GM23338 (cell line): ENCODE results near the gene ATP8A2. TPM values are rescaled to one million over a fixed set of nuclear protein-coding genes. Genes with fewer than 3 reads are reported as not detected.

Experiments
- ATAC-seq: fragments of 200-7000 bp; cut with Tn5 transposase; 3 replicates; pipeline ENCODE4 v1.9.1; 2020
- DNase-seq: peaks from one replicate; pipeline ENCODE4 v3.0.0-alpha.2; 2015; ENCODE audit warnings: low spot score
- H2AFZ ChIP-seq: fragments of 200-600 bp; sonication (generic); 2 replicates; pipeline ENCODE4 v1.8.0; 2016; ENCODE audit warnings: antibody characterized with exemption, mild to moderate bottlenecking, moderate library complexity
- H3F3A ChIP-seq: fragments of 200-600 bp; sonication (generic); replicated peaks from 2 replicates; pipeline ENCODE4 v1.8.0; 2017; ENCODE audit warnings: antibody characterized with exemption, mixed run types, low read depth
- H3K27ac ChIP-seq: fragments of 200-600 bp; sonication (generic); 2 replicates; pipeline ENCODE4 v1.6.1; 2016; ENCODE audit warnings: low read depth
- H3K27me3 ChIP-seq: fragments of 200-600 bp; sonication (generic); 2 replicates; pipeline ENCODE4 v1.8.0; 2016; ENCODE audit warnings: mild to moderate bottlenecking, mixed run types, moderate library complexity; ENCODE audit not compliant: insufficient read depth
- H3K36me3 ChIP-seq: fragments of 200-600 bp; sonication (generic); 2 replicates; pipeline ENCODE4 v1.8.0; 2016; ENCODE audit warnings: mild to moderate bottlenecking; ENCODE audit not compliant: insufficient read depth
- H3K4me1 ChIP-seq: fragments of 200-600 bp; sonication (generic); 2 replicates; pipeline ENCODE4 v1.8.0; 2016; ENCODE audit warnings: mild to moderate bottlenecking, moderate library complexity; ENCODE audit not compliant: insufficient read depth
- H3K4me2 ChIP-seq: fragments of 200-600 bp; sonication (generic); 2 replicates; pipeline ENCODE4 v1.7.1; 2017; ENCODE audit warnings: mixed run types
- H3K4me3 ChIP-seq: fragments of 200-600 bp; sonication (generic); 2 replicates; pipeline ENCODE4 v1.6.1; 2016; ENCODE audit warnings: mixed run types
- H3K79me2 ChIP-seq: fragments of 200-600 bp; sonication (generic); replicated peaks from 2 replicates; pipeline ENCODE4 v1.8.0; 2017; ENCODE audit warnings: mild to moderate bottlenecking; ENCODE audit not compliant: insufficient read depth
- H3K9me2 ChIP-seq: fragments of 200-600 bp; sonication (generic); 2 replicates; pipeline ENCODE4 v1.8.0; 2017; ENCODE audit not compliant: insufficient read depth
- H4K20me1 ChIP-seq: fragments of 200-600 bp; sonication (generic); replicated peaks from 2 replicates; pipeline ENCODE4 v1.8.0; 2017; ENCODE audit warnings: mild to moderate bottlenecking; ENCODE audit not compliant: insufficient read depth
- H3K27ac Mint-ChIP-seq: 2 replicates; pipeline ENCODE4 v1.8.0; 2020; ENCODE audit warnings: inconsistent platforms, mild to moderate bottlenecking, moderate library complexity, mixed read lengths
- H3K27me3 Mint-ChIP-seq: 3 replicates; pipeline ENCODE4 v1.8.0; 2022; ENCODE audit warnings: low read depth, mild to moderate bottlenecking, moderate library complexity, mixed read lengths, inconsistent platforms; ENCODE audit not compliant: insufficient read depth, poor library complexity
- H3K36me3 Mint-ChIP-seq: 3 replicates; pipeline ENCODE4 v1.8.0; 2021; ENCODE audit warnings: low read depth, mild to moderate bottlenecking, inconsistent platforms, moderate library complexity, mixed read lengths
- H3K4me1 Mint-ChIP-seq: 3 replicates; pipeline ENCODE4 v1.8.0; 2020; ENCODE audit warnings: mild to moderate bottlenecking, inconsistent platforms, mixed read lengths
- H3K4me3 Mint-ChIP-seq: 3 replicates; pipeline ENCODE4 v1.8.0; 2021; ENCODE audit warnings: moderate library complexity, mild to moderate bottlenecking, inconsistent platforms, mixed read lengths
- H3K9me3 Mint-ChIP-seq: 3 replicates; pipeline ENCODE4 v1.8.0; 2020; ENCODE audit warnings: moderate library complexity, mild to moderate bottlenecking, inconsistent platforms, mixed read lengths
- CREB1 ChIP-seq: fragments of 250-450 bp; sonication (Bioruptor Pico); IDR thresholded peaks from 2 replicates; pipeline ENCODE4 v1.5.0; 2020; ENCODE audit warnings: low read depth, mild to moderate bottlenecking, moderate library complexity
- ETS1 ChIP-seq: IDR thresholded peaks from 2 replicates; pipeline ENCODE4 v1.6.1; 2016; ENCODE audit warnings: antibody characterized with exemption
- EZH2 ChIP-seq: fragments of 200-600 bp; sonication (generic); IDR thresholded peaks from one replicate; pipeline ENCODE4 v1.8.0; 2017; ENCODE audit warnings: antibody characterized with exemption, mild to moderate bottlenecking, low read depth; ENCODE audit not compliant: unreplicated experiment
- JUNB ChIP-seq: IDR thresholded peaks from one replicate; pipeline ENCODE4 v1.6.1; 2016; ENCODE audit warnings: antibody characterized with exemption; ENCODE audit not compliant: unreplicated experiment
- POLR2AphosphoS5 ChIP-seq: IDR thresholded peaks from 2 replicates; pipeline ENCODE4 v1.6.1; 2016; ENCODE audit warnings: antibody characterized with exemption, low read depth
- ZNF114 ChIP-seq: fragments of 250-450 bp; sonication (Bioruptor Pico); IDR thresholded peaks from 2 replicates; pipeline ENCODE4 v1.5.0; 2020; ENCODE audit warnings: mild to moderate bottlenecking, moderate library complexity
- ZNF331 ChIP-seq: fragments of 250-450 bp; sonication (Bioruptor Pico); IDR thresholded peaks from 2 replicates; pipeline ENCODE4 v1.5.0; 2020; ENCODE audit warnings: low read depth, mild to moderate bottlenecking, moderate library complexity
- polyA plus RNA-seq: library from polyadenylated mRNA; unstranded; fragments of >200 nt; fragmentation: Nextera tagmentation; extraction: Ambion mirVana; gene quantifications from 2 replicates; pipeline ENCODE4 v1.2.1, GENCODE V29; 2016
- total RNA-seq: library from RNA; depleted of rRNA; stranded (reverse); fragments of >200 nt; shearing (Covaris generic); gene quantifications from 2 replicates; pipeline ENCODE4 v1.2.3, GENCODE V29; 2014

ATP8A2 gene
- total and polyA plus RNA-seq, 2 experiments from 2014 or later = 5.7 to 8.8 TPM

GRCh38 chr13:26024558-26024957, 652.8 kb downstream of the ATP8A2 start:
- no peaks in the 10 kb centered on the region for H3K9me2 ChIP-seq
- DNase-seq (no peak), ATAC-seq (no peak)
- H3K36me3 ChIP-seq = no peaks in the 10 kb centered on the region
- Mint-ChIP-seq H3K9me3 (no peaks in the 10 kb centered on the region), H3K27me3 (peaks cover 10% of the 10 kb centered on the region), H3K27ac (no peak overlapping the region), H3K4me1 (peaks cover 41% of the 10 kb centered on the region), H3K36me3 (no peaks in the 10 kb centered on the region; the same call in 2 of the 3 replicates), H3K4me3 (no peak overlapping the region)
- no peaks in the 10 kb centered on the region for H3K27me3 ChIP-seq
- 0 out of 2 replicates have a peak overlapping the region, but pooled peaks have one; percentile 60 for H2AFZ ChIP-seq
- TF ChIP-seq POLR2AphosphoS5 (no peak), JUNB (no peak), CREB1 (CRISPR knock-in tag) (no peak), ETS1 (no peak), EZH2 (no peak)
- H3K4me2 ChIP-seq = peak overlapping the region; percentile 23; the same call in 1 of the 2 replicates
- no peaks in the 10 kb centered on the region for H3K79me2 ChIP-seq
- H3F3A ChIP-seq = no peaks in the 10 kb centered on the region
- H4K20me1 ChIP-seq = no peaks in the 10 kb centered on the region
- no peak overlapping the region for H3K4me3 ChIP-seq
- peaks cover 22% of the 10 kb centered on the region for H3K4me1 ChIP-seq
- H3K27ac ChIP-seq = 0 out of 2 replicates have a peak overlapping the region, but pooled peaks have one; percentile 10

- H3K4me3 Mint-ChIP-seq = no peak overlapping the region
- no peak; the same call in none of the 3 replicates for ATAC-seq
- peaks cover 22% of the 10 kb centered on the region for H3K4me1 ChIP-seq
Measured at GRCh38 chr13:26025196-26025595, 653.4 kb downstream of the ATP8A2 start.

More at GRCh38 chr13:26025196-26025595, 653.4 kb downstream of the ATP8A2 start:
- Histone ChIP-seq H3K4me2 (peak overlapping the region; percentile 23; the same call in 1 of the 2 replicates), H3K27ac (no peak overlapping the region), H2AFZ (peak overlapping the region; percentile 85; the same call in 1 of the 2 replicates), H3K9me2 (no peaks in the 10 kb centered on the region), H3K4me3 (no peak overlapping the region), H3K79me2 (no peaks in the 10 kb centered on the region), H3F3A (no peaks in the 10 kb centered on the region), H3K36me3 (no peaks in the 10 kb centered on the region), H3K27me3 (no peaks in the 10 kb centered on the region), H4K20me1 (no peaks in the 10 kb centered on the region)
- H3K36me3 Mint-ChIP-seq = no peaks in the 10 kb centered on the region; the same call in 2 of the 3 replicates
- peaks cover 10% of the 10 kb centered on the region for H3K27me3 Mint-ChIP-seq
- H3K27ac Mint-ChIP-seq = no peak overlapping the region
- TF ChIP-seq POLR2AphosphoS5 = no peak
- TF ChIP-seq ETS1 = no peak
- no peak for TF ChIP-seq ZNF114 (CRISPR knock-in tag)
- TF ChIP-seq ZNF331 (CRISPR knock-in tag) = no peak
- DNase-seq = peak; percentile 56
- H3K4me1 Mint-ChIP-seq = peaks cover 38% of the 10 kb centered on the region
- H3K9me3 Mint-ChIP-seq = no peaks in the 10 kb centered on the region
